GM12892 (cell line): ENCODE results near the gene MPP4.

Experiments used
- POLR2A ChIP-seq: IDR thresholded peaks from 2 replicates; pipeline ENCODE4 v1.6.1; 2011; ENCODE audit warnings: low read depth, low read length, control low read depth
- POLR2AphosphoS5 ChIP-seq: IDR thresholded peaks from 2 replicates; pipeline ENCODE4 v1.6.1; 2011; ENCODE audit warnings: low read depth, low read length, control low read depth
- TAF1 ChIP-seq: IDR thresholded peaks from 2 replicates; pipeline ENCODE4 v1.6.1; 2011; ENCODE audit warnings: low read depth, mild to moderate bottlenecking, control low read depth, low read length, borderline replicate concordance

GRCh38 chr2:201715459-201715858, 17.0 kb upstream of the MPP4 start:
- TF ChIP-seq POLR2AphosphoS5 (no peak), POLR2A (no peak), TAF1 (no peak)
